Calu3 (cell line): ENCODE data around the gene HSCB. TPM values are rescaled to one million over a fixed set of nuclear protein-coding genes. Genes with fewer than 3 reads are reported as not detected.

Experiments
- BruUV-seq: library from RNA; stranded (reverse); fragments of 400-500 nt; replicated peaks from 2 replicates; lab custom pipeline; 2021; lab: Mats Ljungman, UMichigan
- CTCF ChIA-PET: fragments of 300-600 bp; sonication (Branson Sonifier 250); formaldehyde crosslinking; loops from one replicate; lab custom pipeline; 2022; ENCODE audit warnings: antibody characterized with exemption; lab: Charles Lee
- DNase-seq: peaks from one replicate; pipeline ENCODE4 v3.0.0; 2022
- H3K27ac Mint-ChIP-seq: one replicate; pipeline ENCODE4 v1.8.0; 2022; ENCODE audit warnings: mixed read lengths; ENCODE audit not compliant: unreplicated experiment
- H3K27me3 Mint-ChIP-seq: one replicate; pipeline ENCODE4 v1.8.0; 2022; ENCODE audit warnings: mixed read lengths; ENCODE audit not compliant: unreplicated experiment
- H3K36me3 Mint-ChIP-seq: one replicate; pipeline ENCODE4 v1.8.0; 2022; ENCODE audit warnings: mild to moderate bottlenecking, moderate library complexity, mixed read lengths; ENCODE audit not compliant: insufficient read depth, unreplicated experiment
- H3K4me1 Mint-ChIP-seq: one replicate; pipeline ENCODE4 v1.8.0; 2022; ENCODE audit warnings: mild to moderate bottlenecking, low read depth, mixed read lengths; ENCODE audit not compliant: unreplicated experiment
- H3K4me3 Mint-ChIP-seq: one replicate; pipeline ENCODE4 v1.8.0; 2022; ENCODE audit warnings: mild to moderate bottlenecking, low read depth, moderate library complexity, mixed read lengths; ENCODE audit not compliant: unreplicated experiment
- H3K9me3 Mint-ChIP-seq: one replicate; pipeline ENCODE4 v1.8.0; 2022; ENCODE audit warnings: low read depth, mixed read lengths; ENCODE audit not compliant: unreplicated experiment
- CTCF ChIP-seq: fragments of 200-600 bp; IDR thresholded peaks from one replicate; pipeline ENCODE4 v1.8.0; 2022; ENCODE audit warnings: antibody characterized with exemption; ENCODE audit not compliant: unreplicated experiment
- intact Hi-C: fragments of 100-400 bp; cut with micrococcal nuclease; formaldehyde crosslinking; loops from one replicate; pipeline ENCODE4 v1.10.0; 2022; ENCODE audit not compliant: unreplicated experiment
- total RNA-seq: library from RNA; stranded (reverse); gene quantifications from 2 replicates; pipeline ENCODE4 v1.2.3, GENCODE V29; 2022

Gene HSCB
- total RNA-seq, 1 experiment from 2014 or later: 16.5 TPM

DNA sequence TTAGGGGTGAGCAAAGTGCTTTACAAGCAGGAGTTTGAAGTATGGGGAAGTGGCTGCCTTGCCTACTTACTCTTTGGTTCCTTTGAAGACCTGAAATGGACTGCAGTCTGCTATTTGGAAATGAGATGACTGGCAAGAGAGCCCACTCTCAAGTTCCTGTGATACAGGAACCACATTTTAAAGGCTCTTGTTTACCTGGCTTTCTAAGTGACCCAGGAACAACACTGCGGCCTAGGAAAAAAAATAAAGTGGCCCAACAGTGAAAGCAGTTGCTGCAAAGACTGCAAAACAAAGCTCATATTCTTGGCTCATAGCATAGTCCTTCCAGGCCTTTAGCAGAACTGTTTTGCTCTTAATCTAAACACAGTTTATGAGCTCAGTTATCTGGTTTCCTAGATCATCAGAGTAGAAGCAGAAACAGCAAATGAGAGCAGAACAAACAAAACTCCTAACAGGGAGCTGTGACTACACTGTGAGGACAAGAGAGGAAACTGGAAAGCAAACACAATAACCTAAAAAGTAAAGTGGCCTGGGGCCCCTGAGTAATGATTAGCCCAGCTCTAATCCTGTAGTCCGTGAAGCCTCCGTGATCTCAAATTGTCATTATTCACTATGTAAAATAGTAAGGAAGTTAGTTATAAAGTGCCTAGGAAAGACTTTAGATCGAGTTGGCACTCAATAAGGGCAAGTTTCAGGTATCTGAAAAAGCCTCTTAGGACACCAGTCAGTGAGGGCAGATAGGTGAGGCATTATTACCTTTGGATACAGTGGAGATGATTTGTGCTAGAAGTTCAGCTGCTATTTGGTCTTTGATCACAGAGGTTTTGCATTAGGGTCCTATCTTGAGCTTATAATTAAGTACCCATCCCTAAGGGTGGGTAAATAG is 42.2 kb downstream of the HSCB start:
- Mint-ChIP-seq H3K36me3 (peaks cover 61% of the 10 kb centered on the region), H3K4me1 (no peaks in the 10 kb centered on the region), H3K27ac (no peak overlapping the region), H3K4me3 (no peak overlapping the region), H3K9me3 (no peaks in the 10 kb centered on the region), H3K27me3 (no peaks in the 10 kb centered on the region)
- CTCF ChIA-PET: interaction anchor here (0.5 to 0.8 kb wide), 4 partner anchors 34 to 923 kb away, joined by 4 to 7 read pairs (median 5); no protein-coding TSS in a partner anchor
- no peak for DNase-seq
- TF ChIP-seq CTCF: no peak
- intact Hi-C loops: no loop called here
- no TSS peak for BruUV-seq

GRCh38 chr22:28788601-28789000 is 46.8 kb downstream of the HSCB start:
- no peaks in the 10 kb centered on the region for H3K27me3 Mint-ChIP-seq

DNA sequence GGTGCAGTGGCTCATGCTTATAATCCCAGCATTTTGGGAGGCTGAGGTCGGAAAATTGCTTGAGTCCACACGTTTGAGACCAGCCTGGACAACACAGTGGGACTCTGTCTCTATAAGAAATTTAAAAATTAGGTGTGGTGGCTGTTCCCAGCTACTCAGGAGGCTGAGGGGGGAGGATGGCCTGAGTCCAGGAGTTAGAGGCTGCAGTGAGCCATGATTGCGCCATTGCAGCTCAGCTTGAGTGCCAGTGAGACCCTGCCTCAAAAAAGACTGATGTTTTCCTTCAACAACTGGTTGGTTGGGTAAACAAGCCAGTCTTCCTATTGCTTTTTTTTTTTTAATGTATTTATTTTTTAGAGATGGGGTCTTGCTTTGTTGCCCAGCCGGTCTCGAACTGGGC is 49.3 kb downstream of the HSCB start:
- Mint-ChIP-seq H3K27me3 (no peaks in the 10 kb centered on the region), H3K4me1 (peaks cover 8% of the 10 kb centered on the region), H3K27ac (peak overlapping the region; percentile 33), H3K36me3 (peaks cover 67% of the 10 kb centered on the region), H3K9me3 (no peaks in the 10 kb centered on the region), H3K4me3 (no peak overlapping the region)
- no peak for TF ChIP-seq CTCF
- no TSS peak for BruUV-seq
- DNase-seq: no peak
- intact Hi-C loops: no loop called here
- CTCF ChIA-PET: interaction anchor here (0.5 kb wide), 1 partner anchor 26 kb away, joined by 3 read pairs; no protein-coding TSS in a partner anchor

More at GRCh38 chr22:28788601-28789000, 46.8 kb downstream of the HSCB start:
- Mint-ChIP-seq H3K27ac (no peak overlapping the region), H3K36me3 (peaks cover 66% of the 10 kb centered on the region), H3K4me3 (no peak overlapping the region), H3K9me3 (no peaks in the 10 kb centered on the region), H3K4me1 (no peaks in the 10 kb centered on the region)
- DNase-seq: no peak
- CTCF ChIA-PET: interaction anchor here (0.7 kb wide), 1 partner anchor 11 kb away, joined by 3 read pairs; no protein-coding TSS in a partner anchor
- BruUV-seq: no TSS peak
- intact Hi-C loops: no loop called here
- no peak for TF ChIP-seq CTCF

DNA sequence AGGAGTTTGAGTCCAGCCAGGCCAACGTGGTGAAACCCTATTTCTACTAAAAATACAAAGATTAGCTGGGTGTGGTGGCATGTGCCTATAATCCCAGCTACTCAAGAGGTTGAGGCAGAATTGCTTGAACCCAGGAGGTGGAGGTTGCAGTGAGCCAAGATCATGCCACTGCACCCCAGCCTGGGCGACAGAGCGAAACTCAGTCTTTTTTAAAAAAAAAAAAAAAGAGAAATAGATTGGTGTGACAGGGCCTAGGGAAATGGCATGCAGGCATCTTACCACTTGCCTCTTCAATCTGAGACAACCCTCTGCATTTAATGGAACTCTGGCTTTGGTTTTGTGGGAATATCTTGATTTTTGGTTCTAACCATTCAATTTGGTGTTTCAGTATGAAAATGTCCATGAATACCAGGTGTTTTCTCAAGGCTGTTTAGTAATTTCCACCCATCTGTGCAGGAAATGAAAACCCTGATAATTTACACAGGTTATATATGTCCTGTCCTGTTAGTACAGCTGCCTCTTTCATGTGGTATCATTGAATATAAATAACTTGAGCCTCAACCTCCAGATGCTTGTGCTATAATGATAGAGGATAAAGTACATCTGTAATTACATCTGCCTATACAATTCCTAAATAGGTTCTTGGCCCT is 50.1 kb downstream of the HSCB start:
- TF ChIP-seq CTCF: no peak
- Mint-ChIP-seq H3K36me3 (peaks cover 72% of the 10 kb centered on the region), H3K27me3 (no peaks in the 10 kb centered on the region), H3K4me1 (peaks cover 8% of the 10 kb centered on the region), H3K27ac (peak overlapping the region; percentile 36), H3K4me3 (no peak overlapping the region), H3K9me3 (no peaks in the 10 kb centered on the region)
- intact Hi-C loops: no loop called here
- CTCF ChIA-PET: no interaction called here
- BruUV-seq: no TSS peak
- no peak for DNase-seq
